NCI-H1930 (cell line): ENCODE data around the gene ITIH2.
"Not testable (repeated sequence)": the region's sequence is repeated elsewhere in the genome, so short reads cannot be mapped to it uniquely, and the experiment has no call there.

Experiments used
- DNase-seq, 2 experiments: peaks; one replicate each; lab custom pipeline; 2025; lab: John Stamatoyannopoulos, UW

Gene ITIH2

GRCh38 chr10:7748637-7749036 lies 45.5 kb downstream of the ITIH2 start:
- DNase-seq = not testable (repeated sequence)

DNA sequence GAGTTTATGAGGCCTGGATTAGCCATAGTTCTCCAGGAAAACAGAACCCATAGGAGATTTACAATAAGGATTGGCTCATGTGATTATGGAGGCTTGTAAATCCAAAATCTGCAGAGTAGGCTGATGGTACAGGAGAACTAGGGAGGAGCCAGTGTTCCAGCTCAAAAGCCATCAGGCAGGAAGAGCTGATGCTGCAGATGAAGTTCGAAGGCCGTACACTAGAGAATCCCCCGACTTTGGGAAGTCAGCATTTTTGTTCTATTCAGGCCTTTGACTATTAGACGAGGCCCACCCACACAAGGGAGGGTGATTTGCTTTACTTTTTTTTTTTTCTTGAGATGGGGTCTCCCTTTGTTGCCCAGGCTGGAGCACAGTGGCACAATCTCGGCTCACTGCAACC lies 47.1 kb downstream of the ITIH2 start:
- DNase-seq = no peak

- no peak for DNase-seq
These were observed 49.1 kb downstream of the ITIH2 start for GRCh38 chr10:7752251-7752650.

GRCh38 chr10:7755103-7755502 lies 52.0 kb downstream of the ITIH2 start:
- DNase-seq = no peak

DNA sequence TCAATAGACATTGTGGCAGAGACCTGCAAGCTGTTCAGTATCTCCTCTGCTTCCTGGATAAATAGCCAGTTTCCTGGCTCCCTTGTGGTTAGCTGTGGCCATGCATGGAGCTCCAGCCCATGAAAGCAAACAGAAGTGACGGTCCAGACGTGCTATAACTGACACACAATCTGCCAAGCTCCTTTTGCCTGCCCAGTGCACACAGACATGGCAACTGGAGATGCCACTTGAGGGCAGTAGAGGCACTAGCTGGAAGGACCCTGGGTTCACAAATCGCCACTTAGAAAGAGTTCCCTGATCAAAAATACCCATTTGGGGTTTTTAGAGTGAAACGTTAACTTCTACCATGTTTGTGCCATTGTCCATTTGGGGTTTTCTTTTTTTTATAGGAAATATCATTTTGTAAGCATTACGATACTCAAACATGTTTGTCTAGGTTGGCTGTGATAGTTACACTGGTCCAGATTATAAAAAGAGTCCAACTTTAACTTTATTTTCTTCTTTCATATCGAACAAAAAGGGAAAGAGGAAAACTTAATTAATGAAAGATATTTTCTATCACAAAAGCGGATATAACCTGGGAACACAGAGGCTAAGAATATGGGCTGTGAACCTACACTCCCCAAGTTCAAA lies 53.4 kb downstream of the ITIH2 start:
- no peak for DNase-seq

DNA sequence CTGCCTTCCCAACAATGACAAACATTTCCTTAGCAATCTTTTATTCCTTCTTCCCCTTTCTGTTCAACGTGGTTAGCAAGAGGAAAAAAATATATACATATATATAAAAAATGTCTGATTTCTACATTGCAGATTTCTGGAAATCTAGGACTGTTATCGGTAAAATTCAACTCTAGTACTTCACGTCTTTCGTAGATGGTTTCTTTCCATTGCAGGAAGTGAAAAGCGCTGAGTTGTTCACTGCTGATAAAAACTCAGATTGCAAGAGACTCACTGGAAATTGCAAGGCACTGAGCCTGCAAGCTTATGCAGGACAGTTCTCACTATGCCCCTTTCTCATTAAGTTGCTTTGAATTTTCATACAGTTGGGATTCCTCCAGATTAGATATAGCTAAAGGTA lies 60.8 kb downstream of the ITIH2 start:
- DNase-seq = no peak

GRCh38 chr10:7766241-7766640 lies 63.1 kb downstream of the ITIH2 start:
- no peak for DNase-seq

GRCh38 chr10:7767209-7767608 lies 64.1 kb downstream of the ITIH2 start:
- DNase-seq = no peak

DNA sequence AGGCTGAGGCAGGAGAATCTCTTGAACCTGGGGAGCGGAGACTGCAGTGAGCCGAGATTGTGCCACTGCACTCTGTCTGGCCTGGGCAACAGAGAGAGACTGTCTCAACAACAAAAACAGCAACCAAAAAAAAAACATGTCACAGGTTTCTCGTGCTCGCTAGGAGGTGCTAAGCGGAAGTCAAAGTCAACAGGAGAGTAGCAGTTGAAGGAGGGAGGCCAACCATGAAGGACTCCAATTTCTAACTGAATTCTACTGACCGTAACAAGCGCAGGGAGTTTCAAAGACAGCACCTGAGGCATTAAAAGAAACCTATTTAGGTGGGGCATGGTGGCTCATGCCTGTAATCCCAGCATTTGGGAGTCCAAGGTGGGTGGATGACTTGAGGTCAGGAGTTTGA lies 65.3 kb downstream of the ITIH2 start:
- DNase-seq = no peak

- DNase-seq = no peak
These were observed 71.0 kb downstream of the ITIH2 start for GRCh38 chr10:7773845-7774801.

- DNase-seq = no peak
These were observed 73.7 kb downstream of the ITIH2 start for GRCh38 chr10:7776777-7777176.

DNA sequence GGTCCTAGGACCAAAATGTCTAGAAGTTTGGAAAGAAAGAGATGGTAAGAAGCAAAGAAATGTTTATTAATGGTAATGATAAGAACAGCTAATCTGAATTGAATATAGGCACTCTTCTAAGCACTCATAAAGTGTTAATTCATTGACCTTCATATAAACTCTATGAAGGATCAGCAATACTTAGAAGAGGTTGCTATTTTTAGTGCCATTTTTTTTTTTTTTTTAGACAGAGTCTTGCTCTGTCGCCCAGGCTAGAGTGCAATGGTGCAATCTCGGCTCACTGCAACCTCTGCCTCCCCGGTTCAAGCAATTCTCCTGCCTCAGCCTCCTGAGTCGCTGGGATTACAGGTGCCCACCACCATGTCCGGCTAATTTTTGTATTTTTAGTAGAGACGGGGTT lies 79.1 kb downstream of the ITIH2 start:
- not testable (repeated sequence) for DNase-seq

DNA sequence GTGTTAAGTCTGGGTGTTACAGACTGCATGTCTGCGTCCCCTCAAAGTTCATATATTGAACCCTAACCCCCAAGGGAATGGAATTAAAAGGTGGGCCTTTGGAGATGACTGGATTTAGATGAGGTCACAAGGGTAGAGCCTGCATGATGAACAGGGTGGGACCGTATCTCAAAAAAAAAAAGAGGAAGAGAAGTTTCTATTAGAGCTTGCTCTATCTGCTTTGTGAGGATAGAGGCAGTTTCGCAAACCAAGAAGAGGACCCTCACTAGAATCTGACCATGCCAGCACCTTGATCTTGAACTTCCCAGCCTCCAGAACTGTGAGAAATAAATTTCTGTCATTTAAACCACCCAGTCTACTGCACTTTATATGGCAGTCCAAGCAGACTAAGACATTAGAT lies 83.3 kb downstream of the ITIH2 start:
- no peak for DNase-seq

- DNase-seq = no peak
These were observed 84.2 kb downstream of the ITIH2 start for GRCh38 chr10:7787150-7787856.

DNA sequence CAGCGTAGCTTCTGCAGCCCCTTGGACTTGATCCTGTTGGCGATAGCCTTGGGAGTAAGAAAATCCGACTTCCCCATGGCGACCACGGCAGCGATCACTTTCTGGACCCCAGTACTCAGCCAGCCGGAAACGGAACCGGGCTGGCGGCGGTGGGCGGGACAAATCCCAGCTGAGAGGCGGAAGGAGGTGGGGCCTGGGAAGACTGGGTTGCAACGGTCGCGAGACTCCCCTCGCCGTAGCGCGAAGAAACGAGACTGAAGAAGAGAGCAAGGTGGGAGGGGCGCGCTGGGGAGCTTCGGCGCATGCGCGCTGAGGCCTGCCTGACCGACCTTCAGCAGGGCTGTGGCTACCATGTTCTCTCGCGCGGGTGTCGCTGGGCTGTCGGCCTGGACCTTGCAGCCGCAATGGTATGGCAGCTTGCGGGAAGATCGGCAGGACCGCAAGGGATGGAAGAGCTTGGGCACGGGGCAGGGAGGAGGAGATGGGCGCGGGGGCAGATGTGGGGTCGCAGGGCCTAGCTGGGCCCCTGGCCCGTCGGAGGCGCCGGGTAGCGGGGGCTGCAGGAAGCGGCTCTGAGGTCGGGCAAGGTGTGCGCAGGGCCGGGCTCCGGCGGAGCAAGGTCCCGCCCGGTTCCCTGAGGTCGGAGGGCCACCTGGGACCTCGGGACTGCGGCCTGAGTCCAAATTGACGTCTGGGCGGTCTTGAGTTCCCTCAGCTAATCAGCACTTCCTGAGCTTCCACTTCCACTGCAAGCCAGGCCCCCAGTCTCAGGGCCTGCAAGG lies 84.9 kb downstream of the ITIH2 start, which contains the start of the genes ATP5F1C and KIN:
TSS of gene ATP5F1C (plus strand) at position 321 of the 782 bp plus-strand sequence. CDS start at position 352, 31 bp downstream.
TSS of gene KIN (minus strand) at position 137 of the 782 bp plus-strand sequence. CDS start at position 77, 60 bp downstream.
- peak; percentile 58 to 80 for DNase-seq

- no peak for DNase-seq
These were observed 85.6 kb downstream of the ITIH2 start for GRCh38 chr10:7788639-7789286.

DNA sequence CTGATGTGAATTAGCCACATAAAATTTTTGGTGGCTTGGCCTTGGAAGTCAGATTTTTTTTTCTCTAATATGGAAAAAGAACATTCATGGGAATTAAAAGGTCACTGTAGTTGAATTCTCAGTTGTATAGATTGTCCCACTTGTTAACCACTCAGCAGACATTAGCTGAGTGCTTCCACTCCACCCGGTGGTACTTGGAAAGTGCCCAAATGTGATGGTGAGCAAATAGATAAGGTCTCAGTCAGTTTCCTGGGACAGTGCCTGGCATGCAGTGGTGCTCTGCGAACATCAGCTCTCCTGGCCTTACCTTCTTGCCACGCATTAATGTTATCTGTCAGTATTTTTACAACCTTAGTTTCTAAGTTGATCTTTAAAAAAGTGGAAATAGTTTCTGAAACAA lies 86.3 kb downstream of the ITIH2 start:
- DNase-seq = no peak

DNA sequence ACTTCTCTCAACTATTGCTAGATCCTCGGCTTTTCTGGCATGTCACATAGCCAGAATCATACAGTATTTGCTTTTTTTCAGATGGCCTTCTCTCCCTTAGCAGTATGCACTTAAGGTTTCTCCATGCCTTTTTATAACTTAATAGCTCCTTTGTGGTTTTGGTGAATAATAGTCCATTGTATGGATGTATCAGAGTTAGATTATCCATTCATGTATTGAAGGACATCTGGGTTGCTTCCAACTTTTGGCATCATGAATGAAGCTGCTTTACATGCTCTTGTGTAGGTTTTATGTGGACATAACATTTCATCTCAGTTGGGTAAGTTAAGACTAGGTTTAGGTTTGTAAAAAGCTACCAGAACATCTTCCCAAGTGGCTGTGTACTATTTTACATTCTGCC lies 89.4 kb downstream of the ITIH2 start:
- DNase-seq = no peak

GRCh38 chr10:7794251-7795026 lies 91.3 kb downstream of the ITIH2 start:
- no peak for DNase-seq

- DNase-seq = no peak
These were observed 92.5 kb downstream of the ITIH2 start for GRCh38 chr10:7795605-7796004.
